Panc1 (cell line): ENCODE results near the gene MED13L. TPM values are rescaled to one million over a fixed set of nuclear protein-coding genes. Genes with fewer than 3 reads are reported as not detected.

Experiments
- ATAC-seq: fragments of 200-7000 bp; cut with Tn5 transposase; 2 replicates; pipeline ENCODE4 v1.9.1; 2020; ENCODE audit warnings: mild to moderate bottlenecking, moderate library complexity
- BruUV-seq: library from RNA; stranded (reverse); fragments of 400-500 nt; replicated peaks from 2 replicates; lab custom pipeline; 2021; lab: Mats Ljungman, UMichigan
- CTCF ChIA-PET: fragments of 300-600 bp; sonication (Branson Sonifier 250); formaldehyde crosslinking; loops from one replicate; lab custom pipeline; 2022; ENCODE audit warnings: antibody characterized with exemption; lab: Charles Lee
- POLR2A ChIA-PET: fragments of 300-600 bp; sonication (Branson Sonifier 250); formaldehyde crosslinking; loops from one replicate; lab custom pipeline; 2022; ENCODE audit warnings: antibody characterized with exemption; lab: Charles Lee
- DNase-seq: peaks from one replicate; pipeline ENCODE4 v3.0.0-alpha.2; 2010; ENCODE audit warnings: low read depth, low spot score
- H3K27ac ChIP-seq: 2 replicates; pipeline ENCODE4 v1.5.1; 2011; ENCODE audit warnings: mild to moderate bottlenecking, low read length, inconsistent platforms
- H3K27me3 ChIP-seq: fragments of 200-500 bp; sonication (Bioruptor generic); 2 replicates; pipeline ENCODE4 v1.6.0; 2014; ENCODE audit warnings: low read length, inconsistent platforms; ENCODE audit not compliant: control insufficient read depth, insufficient read depth
- H3K36me3 ChIP-seq: fragments of 200-500 bp; sonication (Bioruptor generic); 2 replicates; pipeline ENCODE4 v1.5.1; 2014; ENCODE audit warnings: inconsistent platforms, mild to moderate bottlenecking, low read length, moderate library complexity; ENCODE audit not compliant: control insufficient read depth, insufficient read depth
- H3K4me1 ChIP-seq: 2 replicates; pipeline ENCODE4 v1.5.1; 2011; ENCODE audit warnings: inconsistent platforms, mild to moderate bottlenecking, low read length, moderate library complexity; ENCODE audit not compliant: control insufficient read depth, insufficient read depth
- H3K4me3 ChIP-seq, 2 experiments: 2 replicates each; pipeline ENCODE4 v1.5.1; 2011 to 2012; ENCODE audit warnings: low read depth in 2 of 2, low read length in 2 of 2, mild to moderate bottlenecking in 2 of 2, inconsistent platforms in 1 of 2, moderate library complexity in 1 of 2
- H3K9me3 ChIP-seq: fragments of 200-500 bp; sonication (Bioruptor generic); 2 replicates; pipeline ENCODE4 v1.5.1; 2014; ENCODE audit warnings: low read depth, mild to moderate bottlenecking, inconsistent platforms, low read length, moderate library complexity; ENCODE audit not compliant: control insufficient read depth, insufficient read depth
- POLR2AphosphoS5 ChIP-seq: IDR thresholded peaks from 2 replicates; pipeline ENCODE4 v1.6.1; 2012; ENCODE audit warnings: mild to moderate bottlenecking, low read depth, low read length, moderate library complexity
- REST ChIP-seq, 2 experiments: IDR thresholded peaks; 2 replicates each; pipeline ENCODE4 v1.6.1; 2011 to 2012; ENCODE audit warnings: low read depth in 2 of 2, control low read depth in 1 of 2, low read length in 1 of 2, mild to moderate bottlenecking in 1 of 2, moderate library complexity in 1 of 2; ENCODE audit not compliant: insufficient read depth in 1 of 2
- SIN3A ChIP-seq: IDR thresholded peaks from 2 replicates; pipeline ENCODE4 v1.6.1; 2012; ENCODE audit warnings: low read depth, mild to moderate bottlenecking, low read length, moderate library complexity, borderline replicate concordance; ENCODE audit not compliant: insufficient read depth
- TCF7L2 ChIP-seq: IDR thresholded peaks from 2 replicates; pipeline ENCODE4 v1.6.1; 2011; ENCODE audit warnings: mild to moderate bottlenecking, low read depth, low read length, inconsistent platforms
- in situ Hi-C: cut with HindIII; loops from 2 replicates; pipeline ENCODE4 v1.10.0; 2016; ENCODE audit warnings: low sequenced_read_pairs, low pct_unique_long_range_greater_than_20kb
- intact Hi-C: fragments of 100-400 bp; cut with micrococcal nuclease; formaldehyde crosslinking; loops from one replicate; pipeline ENCODE4 v1.10.0; 2022; ENCODE audit not compliant: unreplicated experiment
- total RNA-seq: library from RNA; stranded (reverse); gene quantifications from one replicate; pipeline ENCODE4 v1.2.1, GENCODE V29; 2021; ENCODE audit not compliant: unreplicated experiment
- TF ChIP-seq, protein P1 (sequence below): fragments of 450-650 bp; IDR thresholded peaks from 2 replicates; pipeline ENCODE4 v1.5.1; 2017; ENCODE audit warnings: mild to moderate bottlenecking

Gene MED13L
- total RNA-seq, 1 experiment from 2014 or later = 170 TPM

- no peak overlapping the region for H3K4me3 ChIP-seq
Measured at GRCh38 chr12:115960868-115961802, 316.4 kb downstream of the MED13L start.

DNA sequence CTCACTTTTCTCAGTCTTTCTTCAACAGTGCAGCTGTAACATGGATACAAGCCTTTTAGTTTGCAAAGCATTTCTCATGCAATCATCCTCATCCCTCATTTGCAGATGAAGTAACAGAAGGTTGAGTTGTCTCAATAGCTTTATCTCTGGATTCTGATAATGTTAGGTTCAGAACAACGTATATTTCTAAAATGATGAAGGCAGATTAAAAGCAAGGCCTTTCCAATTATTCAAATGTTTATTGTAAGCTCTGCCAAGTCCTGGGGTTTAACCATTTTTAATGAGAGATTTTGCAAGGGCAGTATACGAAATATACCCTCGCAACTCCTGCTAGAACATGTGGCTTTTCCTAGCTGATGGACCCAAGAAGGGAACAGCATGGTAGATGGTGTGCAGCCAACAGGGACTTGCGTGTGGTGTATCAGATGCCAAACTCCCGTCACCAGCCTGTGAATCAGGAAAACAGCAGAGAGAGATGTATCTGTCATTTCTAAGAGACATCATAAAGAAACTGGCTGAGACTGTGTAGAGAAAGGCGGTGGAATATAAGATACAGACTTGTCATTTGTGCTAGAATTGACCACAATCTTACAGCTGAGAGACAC lies 319.7 kb downstream of the MED13L start:
- peaks cover 18% of the 10 kb centered on the region; the same call in 1 of the 2 replicates for H3K36me3 ChIP-seq
- no peaks in the 10 kb centered on the region for H3K27me3 ChIP-seq
- H3K4me1 ChIP-seq = no peaks in the 10 kb centered on the region
- ATAC-seq (no peak), DNase-seq (no peak)
- H3K9me3 ChIP-seq = no peaks in the 10 kb centered on the region
- H3K4me3 ChIP-seq = no peak overlapping the region
- POLR2A ChIA-PET = no interaction called here
- in situ Hi-C loops = no loop called here
- CTCF ChIA-PET = no interaction called here
- TF ChIP-seq POLR2AphosphoS5 (no peak), TCF7L2 (no peak), REST (IDR thresholded peaks at IDR 0.05; ENCODE audit: insufficient read depth in 1 of 2, low read depth in 2 of 2, low read length in 1 of 2) (no peak), SIN3A (no peak)
- TF ChIP-seq, protein P1, sequence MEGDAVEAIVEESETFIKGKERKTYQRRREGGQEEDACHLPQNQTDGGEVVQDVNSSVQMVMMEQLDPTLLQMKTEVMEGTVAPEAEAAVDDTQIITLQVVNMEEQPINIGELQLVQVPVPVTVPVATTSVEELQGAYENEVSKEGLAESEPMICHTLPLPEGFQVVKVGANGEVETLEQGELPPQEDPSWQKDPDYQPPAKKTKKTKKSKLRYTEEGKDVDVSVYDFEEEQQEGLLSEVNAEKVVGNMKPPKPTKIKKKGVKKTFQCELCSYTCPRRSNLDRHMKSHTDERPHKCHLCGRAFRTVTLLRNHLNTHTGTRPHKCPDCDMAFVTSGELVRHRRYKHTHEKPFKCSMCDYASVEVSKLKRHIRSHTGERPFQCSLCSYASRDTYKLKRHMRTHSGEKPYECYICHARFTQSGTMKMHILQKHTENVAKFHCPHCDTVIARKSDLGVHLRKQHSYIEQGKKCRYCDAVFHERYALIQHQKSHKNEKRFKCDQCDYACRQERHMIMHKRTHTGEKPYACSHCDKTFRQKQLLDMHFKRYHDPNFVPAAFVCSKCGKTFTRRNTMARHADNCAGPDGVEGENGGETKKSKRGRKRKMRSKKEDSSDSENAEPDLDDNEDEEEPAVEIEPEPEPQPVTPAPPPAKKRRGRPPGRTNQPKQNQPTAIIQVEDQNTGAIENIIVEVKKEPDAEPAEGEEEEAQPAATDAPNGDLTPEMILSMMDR = no peak
- no peak overlapping the region for H3K27ac ChIP-seq
- no TSS peak for BruUV-seq
- intact Hi-C loops = no loop called here

More at GRCh38 chr12:115960868-115961802, 316.4 kb downstream of the MED13L start:
- intact Hi-C loops (no loop called here), in situ Hi-C loops (no loop called here)
- Histone ChIP-seq H3K9me3 (no peaks in the 10 kb centered on the region), H3K4me1 (0 out of 2 replicates have a peak, but pooled peaks cover 3% of the 10 kb centered on the region), H3K27me3 (no peaks in the 10 kb centered on the region), H3K27ac (no peak overlapping the region), H3K36me3 (peaks cover 28% of the 10 kb centered on the region)
- ChIA-PET POLR2A (no interaction called here), CTCF (no interaction called here)
- ATAC-seq (no peak), DNase-seq (no peak)
- TF ChIP-seq SIN3A (no peak), REST (IDR thresholded peaks at IDR 0.05; ENCODE audit: insufficient read depth in 1 of 2, low read depth in 2 of 2, low read length in 1 of 2) (no peak)
- BruUV-seq = no TSS peak
